H1 (cell line): ENCODE results near the gene RAB33A. TPM values are rescaled to one million over a fixed set of nuclear protein-coding genes. Genes with fewer than 3 reads are reported as not detected.

Source experiments
- CTCF ChIA-PET: fragments of 300-600 bp; sonication (Branson Sonifier 250); formaldehyde crosslinking; loops from one replicate; lab custom pipeline; 2021; ENCODE audit not compliant: partially characterized antibody; lab: Charles Lee
- POLR2A ChIA-PET: fragments of 300-600 bp; sonication (Branson Sonifier 250); formaldehyde crosslinking; loops from one replicate; lab custom pipeline; 2021; ENCODE audit warnings: inconsistent platforms; ENCODE audit not compliant: partially characterized antibody; lab: Charles Lee
- DNase-seq, 2 experiments: peaks; one replicate each; pipeline versions ENCODE4 v3.0.0 to v3.0.0-alpha.2; 2010 to 2022; ENCODE audit warnings: low spot score in 2 of 2, low read depth in 1 of 2, mixed read lengths in 1 of 2
- FAIRE-seq: peaks from 2 replicates; lab custom pipeline; 2011; peaks lifted over from hg19 to GRCh38; lab: Jason Lieb, UNC
- H2AFZ ChIP-seq: 2 replicates; pipeline ENCODE4 v1.8.1; 2012; ENCODE audit warnings: low read length, inconsistent platforms
- H2AK5ac ChIP-seq: 2 replicates; pipeline ENCODE4 v1.6.1; 2013; ENCODE audit warnings: low read depth, low read length
- H2BK120ac ChIP-seq: replicated peaks from 2 replicates; pipeline ENCODE3; 2013; ENCODE audit warnings: low read depth, low read length, inconsistent platforms
- H2BK12ac ChIP-seq: 2 replicates; pipeline ENCODE4 v1.6.1; 2013; ENCODE audit warnings: low read depth, low read length
- H2BK15ac ChIP-seq: 2 replicates; pipeline ENCODE4 v1.6.1; 2013; ENCODE audit warnings: low read length
- H2BK20ac ChIP-seq: 2 replicates; pipeline ENCODE4 v1.6.1; 2013; ENCODE audit warnings: low read length
- H2BK5ac ChIP-seq: 2 replicates; pipeline ENCODE4 v1.6.1; 2013; ENCODE audit warnings: low read depth, low read length
- H3K14ac ChIP-seq: 2 replicates; pipeline ENCODE4 v1.6.1; 2013; ENCODE audit warnings: inconsistent platforms; ENCODE audit not compliant: insufficient read length
- H3K18ac ChIP-seq: 2 replicates; pipeline ENCODE4 v1.6.1; 2013; ENCODE audit warnings: low read length; ENCODE audit errors: extremely low read depth
- H3K23ac ChIP-seq: 2 replicates; pipeline ENCODE4 v1.6.1; 2013; ENCODE audit warnings: inconsistent platforms; ENCODE audit not compliant: insufficient read length
- H3K23me2 ChIP-seq: 2 replicates; pipeline ENCODE4 v1.6.1; 2013; ENCODE audit warnings: low read depth, low read length
- H3K27ac ChIP-seq: 2 replicates; pipeline ENCODE4 v1.6.1; 2011; ENCODE audit warnings: low read depth, low read length, inconsistent platforms
- H3K27me3 ChIP-seq, 4 experiments: replicated peaks in 1 of 4; 1 replicate in 1 of 4; 2 replicates in 3 of 4; pipeline versions ENCODE4 v1.6.1 to v1.8.1; 2011 to 2013; ENCODE audit warnings: low read length in 3 of 4, mild to moderate bottlenecking in 3 of 4, inconsistent platforms in 2 of 4, mixed read lengths in 2 of 4, moderate library complexity in 1 of 4; ENCODE audit not compliant: control insufficient read depth in 3 of 4, insufficient read depth in 3 of 4; ENCODE audit errors: extremely low read depth in 1 of 4
- H3K36me3 ChIP-seq, 4 experiments: 2 replicates each; pipeline versions ENCODE4 v1.6.1 to v1.8.1; 2011 to 2013; ENCODE audit warnings: mild to moderate bottlenecking in 4 of 4, low read length in 3 of 4, moderate library complexity in 2 of 4, control low read depth in 1 of 4, inconsistent platforms in 1 of 4; ENCODE audit not compliant: insufficient read depth in 4 of 4, control insufficient read depth in 2 of 4
- H3K4ac ChIP-seq: replicated peaks from 2 replicates; pipeline ENCODE3; 2013; ENCODE audit warnings: low read length, low read depth, mixed read lengths, inconsistent platforms; ENCODE audit not compliant: insufficient read length
- H3K4me1 ChIP-seq, 4 experiments: replicated peaks in 1 of 4; 1 replicate in 1 of 4; 2 replicates in 3 of 4; pipeline versions ENCODE4 v1.6.1 to v1.8.1; 2011 to 2013; ENCODE audit warnings: low read length in 3 of 4, inconsistent platforms in 2 of 4, mixed read lengths in 1 of 4; ENCODE audit not compliant: insufficient read depth in 4 of 4, control insufficient read depth in 3 of 4
- H3K4me2 ChIP-seq, 2 experiments: 2 replicates each; pipeline versions ENCODE4 v1.6.1 to v1.8.1; 2011 to 2013; ENCODE audit warnings: low read depth in 2 of 2, low read length in 2 of 2, control low read depth in 1 of 2, inconsistent platforms in 1 of 2, mild to moderate bottlenecking in 1 of 2; ENCODE audit not compliant: insufficient read depth in 1 of 2
- H3K4me3 ChIP-seq, 4 experiments: fragments of 200-600, 300-600 bp in 1 of 4; sonication (generic), shearing (Covaris generic), sonication (Bioruptor Twin) in 1 of 4; 2 replicates each; pipeline versions ENCODE4 v1.5.1 to v1.8.1; 2011 to 2016; ENCODE audit warnings: low read length in 4 of 4, low read depth in 3 of 4, control low read depth in 2 of 4, inconsistent platforms in 2 of 4, mild to moderate bottlenecking in 2 of 4, mixed read lengths in 1 of 4, moderate library complexity in 1 of 4; ENCODE audit not compliant: insufficient read depth in 2 of 4; ENCODE audit errors: extremely low read depth in 1 of 4
- H3K56ac ChIP-seq: replicated peaks from 2 replicates; pipeline ENCODE3; 2013; ENCODE audit warnings: low read depth, mild to moderate bottlenecking, mixed read lengths, low read length, inconsistent platforms; ENCODE audit not compliant: insufficient read length
- H3K79me1 ChIP-seq: 2 replicates; pipeline ENCODE4 v1.6.1; 2013; ENCODE audit warnings: low read depth, low read length, control low read depth
- H3K79me2 ChIP-seq, 2 experiments: 2 replicates each; pipeline versions ENCODE4 v1.6.1 to v1.8.1; 2012 to 2013; ENCODE audit warnings: low read length in 2 of 2, mild to moderate bottlenecking in 2 of 2, inconsistent platforms in 1 of 2; ENCODE audit not compliant: insufficient read depth in 2 of 2, control insufficient read depth in 1 of 2
- H3K9ac ChIP-seq, 4 experiments: replicated peaks in 1 of 4; 1 replicate in 1 of 4; 2 replicates in 3 of 4; pipeline versions ENCODE4 v1.6.1 to v1.8.1; 2011 to 2013; ENCODE audit warnings: low read depth in 3 of 4, low read length in 3 of 4, control low read depth in 2 of 4, mild to moderate bottlenecking in 2 of 4, moderate library complexity in 2 of 4, inconsistent platforms in 1 of 4; ENCODE audit errors: extremely low read depth in 1 of 4
- H3K9me3 ChIP-seq, 2 experiments: 2 replicates each; pipeline versions ENCODE4 v1.6.1 to v1.8.1; 2012 to 2013; ENCODE audit warnings: mild to moderate bottlenecking in 2 of 2, moderate library complexity in 2 of 2, control low read depth in 1 of 2, inconsistent platforms in 1 of 2, low read depth in 1 of 2, low read length in 1 of 2, mixed read lengths in 1 of 2; ENCODE audit not compliant: insufficient read depth in 2 of 2
- H4K20me1 ChIP-seq, 2 experiments: replicated peaks in 1 of 2; 2 replicates each; pipeline versions ENCODE3 to v1.8.1; 2011 to 2013; ENCODE audit warnings: inconsistent platforms in 2 of 2, low read length in 2 of 2, mild to moderate bottlenecking in 1 of 2; ENCODE audit not compliant: insufficient read depth in 2 of 2, control insufficient read depth in 1 of 2
- H4K5ac ChIP-seq: 2 replicates; pipeline ENCODE4 v1.6.1; 2013; ENCODE audit warnings: low read length, low read depth, mixed read lengths, inconsistent platforms; ENCODE audit not compliant: insufficient read length
- H4K8ac ChIP-seq: 2 replicates; pipeline ENCODE4 v1.8.0; 2013; ENCODE audit warnings: mild to moderate bottlenecking, moderate library complexity, low read length, inconsistent platforms; ENCODE audit not compliant: insufficient read depth; ENCODE audit errors: extremely low read depth
- H4K91ac ChIP-seq: replicated peaks from 2 replicates; pipeline ENCODE3; 2013; ENCODE audit warnings: low read length, mixed read lengths, inconsistent platforms; ENCODE audit not compliant: insufficient read length
- ASH2L ChIP-seq: fragments of 200-600, 300-600 bp; sonication (generic); IDR thresholded peaks from one replicate; pipeline ENCODE4 v1.7.1; 2017; ENCODE audit warnings: low read length
- ATF3 ChIP-seq: IDR thresholded peaks from 2 replicates; pipeline ENCODE4 v1.6.1; 2011; ENCODE audit warnings: low read depth, mild to moderate bottlenecking, low read length; ENCODE audit not compliant: insufficient read depth
- BACH1 ChIP-seq: IDR thresholded peaks from 2 replicates; pipeline ENCODE4 v1.6.1; 2012; ENCODE audit warnings: low read length, improper control_type of control experiment
- CBX8 ChIP-seq: fragments of 300-800, 300-1000 bp; sonication (generic); IDR thresholded peaks from 2 replicates; pipeline ENCODE4 v1.7.1; 2016; ENCODE audit warnings: low read depth, low read length, borderline replicate concordance
- CREB1 ChIP-seq: IDR thresholded peaks from 2 replicates; pipeline ENCODE4 v1.6.1; 2012; ENCODE audit warnings: inconsistent platforms
- CTBP2 ChIP-seq: IDR thresholded peaks from 2 replicates; pipeline ENCODE4 v1.7.0; 2011; ENCODE audit warnings: borderline replicate concordance, mild to moderate bottlenecking, moderate library complexity, mixed read lengths, low read length; ENCODE audit not compliant: insufficient read depth, insufficient read length
- CTCF ChIP-seq, 3 experiments: IDR thresholded peaks; 1 replicate in 2 of 3; 2 replicates in 1 of 3; pipeline versions ENCODE4 v1.5.1 to v1.6.1; 2011; ENCODE audit warnings: low read length in 3 of 3, mild to moderate bottlenecking in 3 of 3, inconsistent platforms in 2 of 3, low read depth in 1 of 3, moderate library complexity in 1 of 3; ENCODE audit not compliant: insufficient read depth in 1 of 3; ENCODE audit errors: control extremely low read depth in 1 of 3
- RXRA ChIP-seq: IDR thresholded peaks from 2 replicates; pipeline ENCODE4 v1.6.1; 2011; ENCODE audit warnings: low read depth, mild to moderate bottlenecking, low read length, moderate library complexity; ENCODE audit not compliant: insufficient read depth
- SUZ12 ChIP-seq: fragments of 200-600 bp; sonication (generic); IDR thresholded peaks from 2 replicates; pipeline ENCODE4 v1.6.1; 2012; ENCODE audit warnings: mild to moderate bottlenecking, inconsistent platforms, low read length, moderate library complexity, mixed read lengths
- YY1 ChIP-seq: IDR thresholded peaks from 2 replicates; pipeline ENCODE4 v1.6.1; 2011; ENCODE audit warnings: low read depth, mild to moderate bottlenecking, low read length
- WGBS, 2 experiments: shearing (Covaris generic) in 1 of 2; methylation state at CpG; one replicate each; pipeline versions ENCODE4 v1.1.6 to v1.1.7; 2013 to 2015; ENCODE audit warnings: low lambda C conversion rate in 2 of 2, mixed read lengths in 2 of 2, inconsistent platforms in 1 of 2, low coverage in 1 of 2, missing lambda C conversion rate in 1 of 2; ENCODE audit not compliant: insufficient replicate concordance in 2 of 2, insufficient coverage in 1 of 2, insufficient read length in 1 of 2; ENCODE audit errors: extremely low coverage in 1 of 2, missing lambda C conversion rate in 1 of 2; 5-methylcytosine and 5-hydroxymethylcytosine counted together
- polyA plus RNA-seq, 7 experiments: library from polyadenylated mRNA; depleted of rRNA in 3 of 7; stranded (reverse) in 5 of 7; unstranded in 2 of 7; fragments of >200 nt in 5 of 7; fragments of 200-250 nt in 2 of 7; gene quantifications; 1 replicate in 5 of 7; 2 replicates in 1 of 7; 4 replicates in 1 of 7; pipeline versions ENCODE4 v1.2.1 to v1.2.3, GENCODE V29; 2011 to 2013; ENCODE audit warnings: missing spikeins in 2 of 7, mixed read lengths in 2 of 7
- total RNA-seq: library from RNA; stranded (reverse); fragmentation: NEBNext Ultra II Directional; extraction: Animal tissue kit (Norgen Biotek cat#: 25700); gene quantifications from 2 replicates; pipeline ENCODE4 v1.2.1, GENCODE V29; 2021

RAB33A gene
- total and polyA plus RNA-seq, 2 of the 8 experiments (the other 6 are each of a cell fraction or from before 2014, with no cell fraction given) = 2.8 to 4.6 TPM

- H2BK12ac ChIP-seq = no peak overlapping the region
- FAIRE-seq = no peak
- CTCF ChIA-PET = no interaction called here
These were observed 27.3 kb upstream of the RAB33A start for GRCh38 chrX:130144509-130144908.

More at GRCh38 chrX:130144509-130144908, 27.3 kb upstream of the RAB33A start:
- Histone ChIP-seq H4K5ac (no peak overlapping the region), H3K4me3 (no peak overlapping the region), H3K27ac (no peak overlapping the region), H2BK20ac (no peak overlapping the region), H3K23ac (no peak overlapping the region), H4K20me1 (peaks cover 0 to 3% of the 10 kb centered on the region in 2 experiments), H3K4me2 (no peak overlapping the region), H2AK5ac (no peak overlapping the region), H3K79me1 (no peaks in the 10 kb centered on the region), H3K9ac (no peak overlapping the region), H3K9me3 (no peaks in the 10 kb centered on the region), H3K14ac (no peak overlapping the region), H3K36me3 (peaks cover 0 to 22% (median 10%) of the 10 kb centered on the region in 4 experiments; a peak in 5 of 8 replicates), H2AFZ (no peak overlapping the region), H3K79me2 (no peaks in the 10 kb centered on the region), H2BK5ac (no peak overlapping the region), H3K56ac (no peak overlapping the region), H3K18ac (no peak overlapping the region), H4K91ac (no peak overlapping the region), H3K23me2 (no peaks in the 10 kb centered on the region), H3K27me3 (no peaks in the 10 kb centered on the region), H4K8ac (no peak overlapping the region), H3K4me1 (no peaks in the 10 kb centered on the region; a peak in 2 of 7 replicates), H2BK120ac (no peak overlapping the region), H3K4ac (no peak overlapping the region), H2BK15ac (no peak overlapping the region)
- POLR2A ChIA-PET = interaction anchor here (0.6 kb wide), 1 partner anchor 13 kb away, joined by 3 read pairs; no protein-coding TSS in a partner anchor
- WGBS, 2 experiments = 85% methylated on average over 2 of the region's 3 CpGs; no CpG with 5 or more reads in 1 of the 2 experiments
- DNase-seq = no peak
- no peak for TF ChIP-seq CBX8
- no peak for TF ChIP-seq YY1
- no peak for TF ChIP-seq SUZ12
- TF ChIP-seq ASH2L = no peak
- no peak for TF ChIP-seq CTBP2
- no peak for TF ChIP-seq RXRA
- no peak for TF ChIP-seq ATF3
- TF ChIP-seq CREB1 = no peak
- TF ChIP-seq BACH1 = no peak
- TF ChIP-seq CTCF (IDR thresholded peaks at IDR 0.05; ENCODE audit: control extremely low read depth in 1 of 3, insufficient read depth in 1 of 3, low read depth in 1 of 3, low read length in 3 of 3) = no peak
